HUES48 (cell line): ENCODE results near the gene ABHD2.
"Not testable (repeated sequence)": the region's sequence is repeated elsewhere in the genome, so short reads cannot be mapped to it uniquely, and the experiment has no call there.

Source experiments
- H3K27ac ChIP-seq: one replicate; pipeline ENCODE4 v1.7.0; 2013; ENCODE audit warnings: low read depth, low read length, inconsistent platforms
- H3K27me3 ChIP-seq: 2 replicates; pipeline ENCODE4 v1.6.1; 2013; ENCODE audit warnings: mild to moderate bottlenecking, low read length; ENCODE audit not compliant: control insufficient read depth, insufficient read depth
- H3K36me3 ChIP-seq: 2 replicates; pipeline ENCODE4 v1.6.1; 2013; ENCODE audit warnings: low read length; ENCODE audit not compliant: control insufficient read depth, insufficient read depth
- H3K4me1 ChIP-seq: 2 replicates; pipeline ENCODE4 v1.6.1; 2013; ENCODE audit warnings: mild to moderate bottlenecking, low read length; ENCODE audit not compliant: control insufficient read depth, insufficient read depth
- H3K4me3 ChIP-seq: 2 replicates; pipeline ENCODE4 v1.5.1; 2013; ENCODE audit warnings: mild to moderate bottlenecking, low read depth, low read length
- H3K9ac ChIP-seq: 2 replicates; pipeline ENCODE4 v1.6.1; 2013; ENCODE audit warnings: mild to moderate bottlenecking, low read depth, low read length, moderate library complexity
- H3K9me3 ChIP-seq: 2 replicates; pipeline ENCODE4 v1.6.1; 2013; ENCODE audit warnings: low read length; ENCODE audit not compliant: control insufficient read depth, insufficient read depth

Gene ABHD2

DNA sequence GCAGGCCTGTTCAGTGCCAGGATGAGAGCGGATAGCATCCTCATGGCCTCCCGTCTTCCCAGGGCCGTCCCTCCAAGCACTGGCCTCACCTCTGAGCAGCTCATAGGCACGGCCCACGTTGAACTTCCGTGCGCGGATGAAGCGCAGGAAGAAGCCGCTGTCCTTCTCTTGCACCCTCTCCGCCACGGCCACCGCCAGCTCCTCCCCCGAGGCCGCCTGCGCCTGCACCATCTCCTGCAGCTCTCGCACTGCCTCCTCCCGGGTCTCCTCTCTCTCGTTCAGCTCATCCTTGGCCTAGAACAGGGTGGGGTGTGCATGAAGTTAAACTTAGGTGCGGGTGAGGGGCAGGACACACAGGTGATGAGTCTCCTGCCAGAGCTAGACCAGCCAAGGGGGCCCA is 128.8 kb downstream of the ABHD2 start:
- Histone ChIP-seq H3K27ac (no peak overlapping the region), H3K27me3 (no peaks in the 10 kb centered on the region), H3K9ac (no peak overlapping the region), H3K4me3 (no peak overlapping the region), H3K36me3 (no peaks in the 10 kb centered on the region), H3K9me3 (no peaks in the 10 kb centered on the region), H3K4me1 (no peaks in the 10 kb centered on the region)

GRCh38 chr15:89217686-89218376 is 129.6 kb downstream of the ABHD2 start:
- Histone ChIP-seq H3K27me3 (no peaks in the 10 kb centered on the region), H3K4me3 (no peak overlapping the region), H3K36me3 (no peaks in the 10 kb centered on the region), H3K27ac (no peak overlapping the region), H3K4me1 (no peaks in the 10 kb centered on the region), H3K9ac (no peak overlapping the region), H3K9me3 (no peaks in the 10 kb centered on the region)

DNA sequence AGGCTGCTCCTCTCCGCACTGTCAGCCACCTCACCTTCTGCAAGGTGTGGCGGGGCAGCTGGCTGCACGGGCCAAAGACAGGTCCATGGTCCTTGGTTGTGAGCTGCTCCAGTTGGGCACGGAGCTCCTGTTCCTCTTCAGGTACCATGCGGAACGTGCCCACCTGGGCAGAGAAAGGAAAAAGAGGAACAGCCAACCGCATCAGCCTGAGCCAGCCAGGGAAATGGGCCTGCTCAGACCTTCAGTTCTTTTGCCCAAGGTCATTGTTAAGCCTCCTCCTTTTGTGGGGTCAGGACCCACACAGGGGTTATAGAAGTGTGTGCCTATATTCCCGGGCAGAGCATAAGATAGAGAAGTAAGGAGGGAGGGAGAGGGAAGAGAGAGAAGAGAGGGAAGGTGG is 130.3 kb downstream of the ABHD2 start:
- Histone ChIP-seq H3K9ac (no peak overlapping the region), H3K4me3 (no peak overlapping the region), H3K36me3 (no peaks in the 10 kb centered on the region), H3K27me3 (no peaks in the 10 kb centered on the region), H3K27ac (no peak overlapping the region), H3K9me3 (no peaks in the 10 kb centered on the region), H3K4me1 (no peaks in the 10 kb centered on the region)

DNA sequence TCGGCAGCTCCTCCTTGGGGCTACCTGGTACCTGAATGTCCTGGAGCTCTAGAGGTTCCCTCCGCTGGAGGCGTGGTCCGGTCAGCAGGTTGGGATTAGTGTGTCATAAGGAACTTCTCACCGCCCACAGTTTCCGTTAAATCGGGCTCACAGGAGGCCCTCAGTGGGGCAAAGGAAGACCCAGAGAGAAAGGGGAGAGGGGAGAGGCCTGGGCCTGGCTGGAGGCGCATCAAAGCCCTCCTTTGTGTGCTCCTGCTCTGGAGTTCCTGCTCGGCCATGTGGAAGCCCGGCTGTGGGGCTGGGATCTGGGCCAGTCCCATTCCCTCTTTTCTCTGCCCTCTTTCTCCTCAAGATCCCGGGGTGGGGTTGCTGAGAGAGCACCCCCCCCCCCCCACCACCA is 133.3 kb downstream of the ABHD2 start, which contains the start of gene RLBP1:
Gene RLBP1 (minus strand): TSS at position 37 of the 400 bp plus-strand sequence. CDS start 2,604 bp downstream, outside the sequence.
- Histone ChIP-seq H3K9ac (no peak within 1 kb of the TSS), H3K4me1 (no peaks in the 10 kb centered on the region), H3K27me3 (no peaks in the 10 kb centered on the region), H3K27ac (peak within 1 kb of the TSS; percentile 20), H3K4me3 (no peak within 1 kb of the TSS), H3K9me3 (no peaks in the 10 kb centered on the region), H3K36me3 (no peaks in the 10 kb centered on the region)

- no peaks in the 10 kb centered on the region for H3K27me3 ChIP-seq
- no peak overlapping the region for H3K4me3 ChIP-seq
- no peaks in the 10 kb centered on the region for H3K9me3 ChIP-seq
- no peak overlapping the region for H3K27ac ChIP-seq
- H3K4me1 ChIP-seq, result peaks cover 4% of the 10 kb centered on the region; the same call in 1 of the 2 replicates
- no peak overlapping the region for H3K9ac ChIP-seq
- H3K36me3 ChIP-seq, result no peaks in the 10 kb centered on the region
Measured at GRCh38 chr15:89225588-89225987, 137.3 kb downstream of the ABHD2 start.

- H3K4me3 ChIP-seq, result no peak overlapping the region
- no peak overlapping the region for H3K27ac ChIP-seq
- no peaks in the 10 kb centered on the region for H3K27me3 ChIP-seq
- H3K4me1 ChIP-seq, result peaks cover 4% of the 10 kb centered on the region; the same call in 1 of the 2 replicates
- H3K9ac ChIP-seq, result no peak overlapping the region
- no peaks in the 10 kb centered on the region for H3K36me3 ChIP-seq
- no peaks in the 10 kb centered on the region for H3K9me3 ChIP-seq
Measured at GRCh38 chr15:89226359-89227221, 138.3 kb downstream of the ABHD2 start.

GRCh38 chr15:89227425-89227824 is 139.2 kb downstream of the ABHD2 start:
- no peaks in the 10 kb centered on the region for H3K27me3 ChIP-seq

DNA sequence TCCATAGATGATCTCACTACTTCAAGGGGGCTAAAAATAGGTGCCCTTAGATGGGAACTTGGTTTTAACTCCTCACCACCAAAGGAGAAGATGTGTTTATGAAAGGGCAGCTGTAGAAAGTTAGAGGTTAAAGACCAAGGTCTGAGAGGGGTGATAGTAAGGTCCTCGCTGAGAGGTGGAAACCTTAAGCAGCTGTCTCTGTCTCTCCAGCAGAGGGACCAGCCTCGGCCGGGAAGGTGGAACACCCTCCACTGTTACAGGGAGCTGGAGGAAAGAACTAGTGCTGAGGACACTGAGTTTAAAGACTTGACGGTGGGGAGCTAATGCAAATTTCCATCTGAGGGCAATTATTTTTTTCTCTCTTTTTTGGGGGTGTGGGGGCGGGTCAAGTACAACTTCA is 142.0 kb downstream of the ABHD2 start:
- Histone ChIP-seq H3K36me3 (no peaks in the 10 kb centered on the region), H3K9me3 (no peaks in the 10 kb centered on the region), H3K4me1 (peaks cover 4% of the 10 kb centered on the region; the same call in 1 of the 2 replicates), H3K4me3 (no peak overlapping the region), H3K9ac (no peak overlapping the region), H3K27ac (no peak overlapping the region), H3K27me3 (no peaks in the 10 kb centered on the region)

More at GRCh38 chr15:89227425-89227824, 139.2 kb downstream of the ABHD2 start:
- Histone ChIP-seq H3K9me3 (no peaks in the 10 kb centered on the region), H3K4me3 (no peak overlapping the region), H3K27ac (no peak overlapping the region), H3K4me1 (peaks cover 4% of the 10 kb centered on the region; the same call in 1 of the 2 replicates), H3K9ac (no peak overlapping the region), H3K36me3 (no peaks in the 10 kb centered on the region)

DNA sequence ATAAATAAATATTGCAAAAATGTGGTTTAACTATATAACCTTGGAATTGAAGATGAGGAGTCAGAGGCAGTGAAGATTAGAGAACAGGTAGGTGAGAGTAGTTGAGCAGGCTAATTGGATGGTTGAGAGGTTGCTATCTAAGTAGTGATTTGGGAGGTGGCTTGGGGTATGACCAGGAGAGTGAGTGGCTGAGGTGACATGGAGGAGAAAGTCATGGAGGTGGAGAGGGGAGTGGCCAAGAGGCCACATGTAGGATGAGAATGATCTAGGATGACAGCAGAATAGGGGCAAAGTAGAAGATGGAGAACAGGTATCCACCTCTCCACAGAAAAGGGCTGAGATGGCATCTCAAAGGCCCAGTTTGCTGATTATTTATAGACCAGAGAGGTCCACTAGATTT is 143.6 kb downstream of the ABHD2 start:
- H3K9me3 ChIP-seq, result no peaks in the 10 kb centered on the region
- H3K27ac ChIP-seq, result no peak overlapping the region
- no peak overlapping the region for H3K4me3 ChIP-seq
- peaks cover 4% of the 10 kb centered on the region; the same call in 1 of the 2 replicates for H3K4me1 ChIP-seq
- H3K36me3 ChIP-seq, result no peaks in the 10 kb centered on the region
- H3K27me3 ChIP-seq, result no peaks in the 10 kb centered on the region
- no peak overlapping the region for H3K9ac ChIP-seq

- not testable (repeated sequence) for H3K27me3 ChIP-seq, H3K36me3 ChIP-seq, H3K4me1 ChIP-seq, H3K4me3 ChIP-seq, H3K9ac ChIP-seq, H3K9me3 ChIP-seq, H3K27ac ChIP-seq
Measured at GRCh38 chr15:89239883-89240810, 151.9 kb downstream of the ABHD2 start.
